Hepatocyte (in vitro differentiated cells): ENCODE results near the gene LRRC18. TPM values are rescaled to one million over a fixed set of nuclear protein-coding genes. Genes with fewer than 3 reads are reported as not detected.

ENCODE experiments used
- DNase-seq: peaks from one replicate; pipeline ENCODE4 v3.0.0-alpha.2; 2016; ENCODE audit warnings: low spot score
- H2AFZ ChIP-seq: fragments of 200-600 bp; sonication (generic); 2 replicates; pipeline ENCODE4 v1.6.0; 2016; ENCODE audit warnings: antibody characterized with exemption, mild to moderate bottlenecking
- H3K27ac ChIP-seq: fragments of 200-600 bp; sonication (generic); 2 replicates; pipeline ENCODE4 v1.5.1; 2016; ENCODE audit warnings: mild to moderate bottlenecking
- H3K27me3 ChIP-seq: fragments of 200-600 bp; sonication (generic); 2 replicates; pipeline ENCODE4 v1.6.1; 2016
- H3K36me3 ChIP-seq: fragments of 200-600 bp; sonication (generic); replicated peaks from 2 replicates; pipeline ENCODE4 v1.5.1; 2016; ENCODE audit warnings: low read depth; ENCODE audit not compliant: insufficient read depth
- H3K4me1 ChIP-seq: fragments of 200-600 bp; sonication (generic); 2 replicates; pipeline ENCODE4 v1.5.1; 2016; ENCODE audit warnings: mild to moderate bottlenecking, moderate library complexity; ENCODE audit not compliant: insufficient read depth
- H3K4me2 ChIP-seq: fragments of 200-600 bp; sonication (generic); 2 replicates; pipeline ENCODE4 v1.6.0; 2016
- H3K4me3 ChIP-seq: fragments of 200-600 bp; sonication (generic); 2 replicates; pipeline ENCODE4 v1.5.1; 2016; ENCODE audit warnings: mild to moderate bottlenecking
- H3K79me2 ChIP-seq: fragments of 200-600 bp; sonication (generic); 2 replicates; pipeline ENCODE4 v1.6.0; 2017; ENCODE audit warnings: mild to moderate bottlenecking
- H3K9me2 ChIP-seq: fragments of 200-600 bp; sonication (generic); replicated peaks from 2 replicates; pipeline ENCODE4 v1.6.0; 2017; ENCODE audit warnings: mild to moderate bottlenecking; ENCODE audit not compliant: insufficient read depth
- H3K9me3 ChIP-seq: fragments of 200-600 bp; sonication (generic); 2 replicates; pipeline ENCODE4 v1.5.1; 2016; ENCODE audit warnings: low read depth, mild to moderate bottlenecking
- H4K20me1 ChIP-seq: fragments of 200-600 bp; sonication (generic); 2 replicates; pipeline ENCODE4 v1.6.0; 2016; ENCODE audit warnings: mild to moderate bottlenecking; ENCODE audit not compliant: insufficient read depth, poor library complexity, severe bottlenecking
- CTCF ChIP-seq: fragments of 200-600 bp; sonication (generic); IDR thresholded peaks from 2 replicates; pipeline ENCODE4 v1.5.1; 2016; ENCODE audit warnings: antibody characterized with exemption, mild to moderate bottlenecking; ENCODE audit not compliant: poor library complexity
- EZH2 ChIP-seq: fragments of 200-600 bp; sonication (generic); IDR thresholded peaks from 2 replicates; pipeline ENCODE4 v1.6.1; 2016; ENCODE audit warnings: antibody characterized with exemption, mild to moderate bottlenecking, borderline replicate concordance
- EZH2phosphoT487 ChIP-seq: fragments of 200-600 bp; sonication (generic); IDR thresholded peaks from one replicate; pipeline ENCODE4 v1.6.1; 2018; ENCODE audit warnings: antibody characterized with exemption, mild to moderate bottlenecking, low read depth, moderate library complexity; ENCODE audit not compliant: unreplicated experiment, severe bottlenecking
- WGBS: methylation state at CpG from one replicate; pipeline ENCODE4 v1.1.6; 2016; ENCODE audit warnings: low lambda C conversion rate; ENCODE audit errors: missing lambda C conversion rate; 5-methylcytosine and 5-hydroxymethylcytosine counted together
- polyA plus RNA-seq: library from polyadenylated mRNA; unstranded; fragments of >200 nt; fragmentation: Nextera tagmentation; extraction: Ambion mirVana; gene quantifications from 2 replicates; pipeline ENCODE4 v1.2.1, GENCODE V29; 2016
- total RNA-seq: library from RNA; depleted of rRNA; stranded (reverse); fragments of >200 nt; gene quantifications from 2 replicates; pipeline ENCODE4 v1.2.3, GENCODE V29; 2014

Gene LRRC18
- total and polyA plus RNA-seq, 2 experiments from 2014 or later = not detected

- WGBS = 77% methylated on average over 4 of the region's 4 CpGs
- Histone ChIP-seq H3K9me3 (no peaks in the 10 kb centered on the region), H3K27ac (no peak overlapping the region), H4K20me1 (no peaks in the 10 kb centered on the region), H3K36me3 (no peaks in the 10 kb centered on the region), H2AFZ (no peak overlapping the region), H3K9me2 (no peaks in the 10 kb centered on the region), H3K4me1 (no peaks in the 10 kb centered on the region), H3K4me3 (no peak overlapping the region), H3K4me2 (no peak overlapping the region), H3K27me3 (peaks cover 7% of the 10 kb centered on the region), H3K79me2 (no peaks in the 10 kb centered on the region)
- DNase-seq = no peak
- TF ChIP-seq EZH2 (no peak), CTCF (no peak), EZH2phosphoT487 (no peak)
These were observed 14.7 kb downstream of the LRRC18 start for GRCh38 chr10:48924988-48925387.

GRCh38 chr10:48923748-48924147 lies 15.9 kb downstream of the LRRC18 start:
- no peaks in the 10 kb centered on the region for H3K79me2 ChIP-seq
- WGBS = 55% methylated on average over 3 of the region's 3 CpGs

GRCh38 chr10:48913674-48914073 lies 26.0 kb downstream of the LRRC18 start:
- H3K9me2 ChIP-seq = no peaks in the 10 kb centered on the region
- no peak overlapping the region for H3K27ac ChIP-seq
- no peak overlapping the region for H2AFZ ChIP-seq
- H3K27me3 ChIP-seq = peaks cover 16% of the 10 kb centered on the region
- H3K4me2 ChIP-seq = no peak overlapping the region
- no peak overlapping the region for H3K4me3 ChIP-seq
- no peaks in the 10 kb centered on the region for H3K9me3 ChIP-seq
- H3K36me3 ChIP-seq = no peaks in the 10 kb centered on the region
- H3K79me2 ChIP-seq = no peaks in the 10 kb centered on the region
- no peaks in the 10 kb centered on the region for H4K20me1 ChIP-seq
- no peaks in the 10 kb centered on the region for H3K4me1 ChIP-seq
- TF ChIP-seq CTCF = no peak
- no peak for TF ChIP-seq EZH2
- no peak for TF ChIP-seq EZH2phosphoT487
- 92% methylated on average over 14 of the region's 14 CpGs for WGBS
- no peak for DNase-seq

More at GRCh38 chr10:48923748-48924147, 15.9 kb downstream of the LRRC18 start:
- H3K36me3 ChIP-seq = no peaks in the 10 kb centered on the region
- no peaks in the 10 kb centered on the region for H3K9me3 ChIP-seq
- peaks cover 7% of the 10 kb centered on the region for H3K27me3 ChIP-seq
- H3K4me1 ChIP-seq = no peaks in the 10 kb centered on the region
- TF ChIP-seq EZH2 = no peak
- TF ChIP-seq CTCF = no peak
- no peak for TF ChIP-seq EZH2phosphoT487
- H4K20me1 ChIP-seq = no peaks in the 10 kb centered on the region
- no peak overlapping the region for H3K4me3 ChIP-seq
- H3K27ac ChIP-seq = no peak overlapping the region
- H3K9me2 ChIP-seq = no peaks in the 10 kb centered on the region
- DNase-seq = no peak
- no peak overlapping the region for H3K4me2 ChIP-seq
- H2AFZ ChIP-seq = no peak overlapping the region

- no peak overlapping the region for H3K4me2 ChIP-seq
- no peaks in the 10 kb centered on the region for H3K9me2 ChIP-seq
- no peaks in the 10 kb centered on the region for H3K4me1 ChIP-seq
- H3K27me3 ChIP-seq = peaks cover 8% of the 10 kb centered on the region
- no peaks in the 10 kb centered on the region for H3K36me3 ChIP-seq
- H3K27ac ChIP-seq = no peak overlapping the region
- no peak for DNase-seq
- TF ChIP-seq CTCF = no peak
- no peak for TF ChIP-seq EZH2phosphoT487
- no peak for TF ChIP-seq EZH2
- H3K4me3 ChIP-seq = no peak overlapping the region
- no peaks in the 10 kb centered on the region for H3K79me2 ChIP-seq
- H2AFZ ChIP-seq = no peak overlapping the region
- WGBS = 81% methylated on average over 5 of the region's 5 CpGs
- no peaks in the 10 kb centered on the region for H4K20me1 ChIP-seq
- no peaks in the 10 kb centered on the region for H3K9me3 ChIP-seq
These were observed 29.1 kb downstream of the LRRC18 start for GRCh38 chr10:48910548-48910947.
